Measurements from ENCODE around the gene ARID3C. TPM values are rescaled to one million over a fixed set of nuclear protein-coding genes. Genes with fewer than 3 reads are reported as not detected.

The ARID3C gene
- polyA plus RNA-seq, 2 of the 4 experiments (the other 2 are of a cell fraction), result 0.09 to 0.12 TPM

DNA sequence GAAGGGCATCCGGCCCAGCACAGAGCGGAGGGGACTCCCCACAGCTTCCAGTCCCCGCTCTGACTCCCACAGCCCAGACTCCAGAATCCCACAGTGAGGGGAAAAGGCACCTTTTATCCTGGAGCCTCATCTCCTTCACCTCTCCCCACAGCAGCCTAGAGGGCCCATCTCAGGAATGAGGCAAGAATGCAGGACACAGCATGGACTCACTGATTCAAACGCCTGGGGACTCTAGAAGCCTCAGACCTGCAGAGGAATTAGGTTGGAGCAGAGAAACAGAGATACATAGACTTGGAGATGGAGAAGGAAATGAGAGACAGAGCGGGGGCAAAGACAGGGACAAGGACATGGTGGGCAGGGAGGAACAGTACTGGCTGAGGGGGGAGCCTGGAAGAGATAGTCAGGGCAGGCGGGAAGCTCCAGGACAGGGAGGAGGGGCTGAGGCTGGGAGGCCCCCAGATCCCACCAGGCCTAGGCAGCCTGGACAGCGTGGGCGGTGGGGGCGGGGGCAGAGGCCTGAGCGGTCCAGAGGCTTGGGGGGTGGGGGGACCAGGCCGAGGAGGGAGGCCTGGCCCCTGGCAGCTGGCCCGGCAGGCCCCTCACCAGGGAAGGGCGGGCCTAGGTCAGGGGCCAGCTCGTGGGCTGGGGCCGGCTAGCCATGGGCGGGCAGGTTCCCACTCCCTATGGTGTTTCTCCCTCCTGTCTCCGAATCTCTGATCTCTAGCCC, 55.1 kb downstream of the ARID3C start:
- ChIA-PET CTCF (interaction anchor here (1.4 to 17.1 kb wide), 4 partner anchors 18 to 170 kb away, joined by 5 to 168 read pairs (median 74); no protein-coding TSS in a partner anchor), POLR2A (no interaction called here)
- 0 out of 6 replicates have a peak overlapping the region, but pooled peaks of 1 of the 2 experiments have one; percentile 20 for H3K27ac ChIP-seq
- no peak overlapping the region for H3K4me3 ChIP-seq
- peaks cover 20% of the 10 kb centered on the region for H3K4me1 ChIP-seq
- DNase-seq (ENCODE audit: low read depth in 1 of 2, low spot score in 1 of 2) (no peak), ATAC-seq (no peak), FAIRE-seq (no peak)
- H3K9me3 ChIP-seq, result no peaks in the 10 kb centered on the region
- TF ChIP-seq MYC (IDR thresholded peaks at IDR 0.05; ENCODE audit: borderline replicate concordance, low read length), result no peak
- TF ChIP-seq, protein P1, sequence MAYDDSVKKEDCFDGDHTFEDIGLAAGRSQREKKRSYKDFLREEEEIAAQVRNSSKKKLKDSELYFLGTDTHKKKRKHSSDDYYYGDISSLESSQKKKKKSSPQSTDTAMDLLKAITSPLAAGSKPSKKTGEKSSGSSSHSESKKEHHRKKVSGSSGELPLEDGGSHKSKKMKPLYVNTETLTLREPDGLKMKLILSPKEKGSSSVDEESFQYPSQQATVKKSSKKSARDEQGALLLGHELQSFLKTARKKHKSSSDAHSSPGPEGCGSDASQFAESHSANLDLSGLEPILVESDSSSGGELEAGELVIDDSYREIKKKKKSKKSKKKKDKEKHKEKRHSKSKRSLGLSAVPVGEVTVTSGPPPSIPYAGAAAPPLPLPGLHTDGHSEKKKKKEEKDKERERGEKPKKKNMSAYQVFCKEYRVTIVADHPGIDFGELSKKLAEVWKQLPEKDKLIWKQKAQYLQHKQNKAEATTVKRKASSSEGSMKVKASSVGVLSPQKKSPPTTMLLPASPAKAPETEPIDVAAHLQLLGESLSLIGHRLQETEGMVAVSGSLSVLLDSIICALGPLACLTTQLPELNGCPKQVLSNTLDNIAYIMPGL (CRISPR knock-in tag; IDR thresholded peaks at IDR 0.05; ENCODE audit: borderline replicate concordance), result no peak
- TF ChIP-seq EHMT2 (IDR thresholded peaks at IDR 0.05; ENCODE audit: low read depth), result no peak
- no peak for TF ChIP-seq BHLHE40 (IDR thresholded peaks at IDR 0.05; ENCODE audit: low read depth, low read length)
- no peak for TF ChIP-seq RARB (CRISPR knock-in tag; IDR thresholded peaks at IDR 0.05)
- TF ChIP-seq HOXA7 (CRISPR knock-in tag; IDR thresholded peaks at IDR 0.05), result no peak
- H3K4me2 ChIP-seq, result no peak overlapping the region
- WGBS (ENCODE audit: missing lambda C conversion rate), result 87% methylated on average over 14 of the region's 17 CpGs

DNA sequence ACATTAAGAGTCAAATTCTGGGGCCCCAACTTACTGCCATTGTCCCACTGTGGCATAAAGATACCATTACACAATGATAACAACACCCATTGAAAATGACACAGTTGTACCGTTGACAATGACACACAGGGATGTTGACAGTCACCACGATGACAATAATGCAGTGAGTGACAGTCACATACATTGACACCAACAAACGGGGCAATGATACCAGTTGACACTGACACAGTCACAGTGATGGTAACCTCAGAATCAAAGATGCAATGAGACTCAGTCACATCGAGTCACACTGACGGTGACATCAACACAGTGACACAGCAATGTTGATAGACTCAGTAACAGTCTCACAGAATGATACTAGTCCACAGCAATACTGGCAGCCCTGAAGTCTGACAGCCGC, 56.2 kb downstream of the ARID3C start:
- no peak for ATAC-seq
- no peak for FAIRE-seq
- no peak overlapping the region for H3K4me3 ChIP-seq
- 0 out of 6 replicates have a peak overlapping the region, but pooled peaks of 1 of the 2 experiments have one; percentile 27 for H3K27ac ChIP-seq
- POLR2A ChIA-PET, result no interaction called here
- no peak for DNase-seq (ENCODE audit: low read depth in 1 of 2, low spot score in 1 of 2)
- CTCF ChIA-PET, result no interaction called here
- TF ChIP-seq EP300 (IDR thresholded peaks at IDR 0.05) (no peak), FOSL2 (IDR thresholded peaks at IDR 0.05) (no peak), FOSL2 (CRISPR knock-in tag; IDR thresholded peaks at IDR 0.05) (no peak), SMC3 (IDR thresholded peaks at IDR 0.05) (no peak), JUN (IDR thresholded peaks at IDR 0.05) (no peak), FOSB (CRISPR knock-in tag; IDR thresholded peaks at IDR 0.05) (no peak), RARB (CRISPR knock-in tag; IDR thresholded peaks at IDR 0.05) (no peak), JUNB (IDR thresholded peaks at IDR 0.05) (no peak), HDAC2 (IDR thresholded peaks at IDR 0.05) (no peak), GATA3 (IDR thresholded peaks at IDR 0.05; ENCODE audit: borderline replicate concordance) (no peak), POLR2A (IDR thresholded peaks at IDR 0.05; ENCODE audit: low read length) (no peak), ESRRA (IDR thresholded peaks at IDR 0.05; ENCODE audit: borderline replicate concordance, low read length) (no peak)
- TF ChIP-seq, protein P1 (CRISPR knock-in tag; IDR thresholded peaks at IDR 0.05; ENCODE audit: borderline replicate concordance), result no peak
- peak overlapping the region; percentile 64 for H3K4me2 ChIP-seq
- WGBS (ENCODE audit: missing lambda C conversion rate), result 63% methylated on average over 6 of the region's 6 CpGs
- H3K4me1 ChIP-seq, result peaks cover 20% of the 10 kb centered on the region
- no peaks in the 10 kb centered on the region for H3K9me3 ChIP-seq

DNA sequence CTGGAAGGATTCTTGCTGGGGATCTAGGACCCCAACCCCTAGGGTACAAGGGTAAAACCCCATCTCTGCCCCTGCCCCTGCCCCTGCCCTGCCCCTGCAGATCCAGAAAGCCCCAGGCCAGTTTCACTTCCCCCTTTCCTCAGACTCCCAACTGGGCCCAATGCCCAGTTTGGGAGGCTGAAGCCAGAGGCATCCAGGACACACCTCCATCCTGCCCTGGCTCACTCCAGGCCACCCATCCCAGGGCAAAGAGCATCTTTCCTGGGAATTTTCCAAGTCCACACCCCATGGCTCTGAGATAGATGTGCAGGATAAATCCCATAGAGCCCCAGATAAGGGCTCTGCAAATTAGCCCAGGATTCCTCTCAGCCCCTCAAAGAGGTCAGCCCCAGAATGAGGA, 56.8 kb downstream of the ARID3C start:
- POLR2A ChIA-PET, result no interaction called here
- TF ChIP-seq HOXB5 (CRISPR knock-in tag; IDR thresholded peaks at IDR 0.05), result no peak
- no peak for TF ChIP-seq MYC (IDR thresholded peaks at IDR 0.05; ENCODE audit: borderline replicate concordance, low read length)
- TF ChIP-seq, protein P1 (CRISPR knock-in tag; IDR thresholded peaks at IDR 0.05; ENCODE audit: borderline replicate concordance), result no peak
- TF ChIP-seq EP300 (IDR thresholded peaks at IDR 0.05), result no peak
- no peak for TF ChIP-seq JUNB (IDR thresholded peaks at IDR 0.05)
- TF ChIP-seq, protein P2, sequence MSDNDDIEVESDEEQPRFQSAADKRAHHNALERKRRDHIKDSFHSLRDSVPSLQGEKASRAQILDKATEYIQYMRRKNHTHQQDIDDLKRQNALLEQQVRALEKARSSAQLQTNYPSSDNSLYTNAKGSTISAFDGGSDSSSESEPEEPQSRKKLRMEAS (IDR thresholded peaks at IDR 0.05), result no peak
- no peak for TF ChIP-seq MAZ (IDR thresholded peaks at IDR 0.05; ENCODE audit: borderline replicate concordance, low read depth, low read length)
- ATAC-seq (peak in 1 of 2 experiments; percentile 74; a peak in 3 of 6 replicates), FAIRE-seq (no peak), DNase-seq (ENCODE audit: low read depth in 1 of 2, low spot score in 1 of 2) (peak in 1 of 2 experiments; percentile 47)
- H3K9me3 ChIP-seq, result no peaks in the 10 kb centered on the region
- no peak overlapping the region for H3K4me3 ChIP-seq
- CTCF ChIA-PET, result interaction anchor here (1.2 to 6.6 kb wide), 4 partner anchors 10 to 240 kb away, joined by 3 to 59 read pairs (median 6); no protein-coding TSS in a partner anchor
- H3K4me1 ChIP-seq, result peaks cover 20% of the 10 kb centered on the region
- peak overlapping the region; percentile 64 for H3K4me2 ChIP-seq
- peak overlapping the region in 1 of 2 experiments; percentile 63; a peak in 2 of 6 replicates for H3K27ac ChIP-seq

Measured in A549 (cell line).